Inferior parietal cortex (tissue), 1 donor: ENCODE results near the gene PSMA3.

Source experiments
- DNase-seq: peaks from one replicate; pipeline ENCODE4 v3.0.0-alpha.2; 2016; ENCODE audit errors: extremely low spot score

The PSMA3 gene

DNA sequence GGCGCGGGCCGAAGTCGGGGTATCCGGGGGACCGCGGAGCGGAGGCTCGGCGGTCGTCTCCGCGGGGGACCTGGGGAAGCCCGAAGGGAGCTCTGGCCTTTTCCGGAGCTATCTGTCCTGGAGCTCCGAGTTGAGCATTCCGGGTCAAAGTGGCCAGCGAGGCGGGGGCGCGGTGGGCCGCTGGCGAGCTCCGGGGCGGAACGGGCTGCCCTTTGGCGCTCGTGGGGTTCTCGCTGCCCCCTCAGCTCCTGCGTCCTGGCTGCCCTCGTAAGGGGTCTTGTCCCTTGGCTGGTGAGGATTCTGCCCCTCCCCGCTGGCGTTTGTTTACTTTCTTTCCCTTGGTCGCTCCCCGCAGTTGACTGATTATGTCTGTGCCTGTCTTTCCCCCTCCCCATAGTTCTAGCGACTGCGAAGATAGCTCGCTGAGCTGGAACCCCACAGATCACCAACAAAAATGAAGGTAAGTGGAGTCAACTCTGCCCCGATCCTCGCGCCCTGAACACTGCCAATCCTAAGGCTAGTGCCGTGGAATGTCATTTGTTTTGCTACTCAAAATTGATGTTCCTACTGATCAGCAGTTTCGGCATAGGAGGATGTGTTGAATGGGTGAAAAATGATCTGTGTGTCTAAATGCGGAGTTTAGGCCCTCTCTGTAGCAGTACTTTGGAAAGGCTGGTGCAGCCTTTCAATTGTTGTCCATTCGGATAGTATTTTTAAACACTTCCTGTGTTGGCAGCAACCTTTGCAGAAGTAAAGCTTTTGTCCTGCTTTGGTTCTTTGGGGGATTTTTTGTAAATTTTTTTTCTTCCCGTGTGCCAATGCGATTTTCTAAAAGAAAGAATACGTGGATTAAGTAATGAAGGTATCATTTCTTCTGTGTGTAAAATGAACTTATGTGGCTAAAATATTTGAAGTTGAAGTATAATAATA lies 55.0 kb downstream of the PSMA3 start:
- peak; percentile 26 for DNase-seq

- no peak for DNase-seq
Observed at GRCh38 chr14:58301416-58301815, 56.8 kb downstream of the PSMA3 start.

GRCh38 chr14:58305730-58306129 lies 61.1 kb downstream of the PSMA3 start:
- no peak for DNase-seq

- DNase-seq: no peak
Observed at GRCh38 chr14:58307597-58308316, 63.1 kb downstream of the PSMA3 start.

GRCh38 chr14:58309086-58309485 lies 64.4 kb downstream of the PSMA3 start:
- DNase-seq: no peak

- no peak for DNase-seq
Observed at GRCh38 chr14:58313699-58314098, 69.1 kb downstream of the PSMA3 start.

DNA sequence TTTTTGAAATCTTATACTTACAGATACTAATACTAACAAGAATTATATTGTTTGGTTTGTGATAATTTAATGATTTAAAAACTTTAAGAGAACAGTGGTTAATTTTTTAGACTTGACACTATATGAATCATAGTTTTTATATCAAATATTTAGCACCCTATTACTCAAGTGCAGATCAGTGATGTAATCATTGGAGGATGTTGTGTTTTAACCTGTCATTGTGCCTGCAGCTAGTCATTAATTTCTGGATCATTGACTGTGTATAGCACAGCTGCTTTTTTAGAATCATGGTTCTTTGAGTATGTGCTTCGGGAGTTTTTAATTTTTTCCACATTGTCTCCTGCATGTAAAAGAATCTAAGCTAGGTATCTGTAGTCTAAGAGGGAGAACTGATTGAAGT lies 71.0 kb downstream of the PSMA3 start:
- no peak for DNase-seq
